Colonic mucosa (tissue), 4 donors: Measurements from ENCODE around the gene NEUROD1. TPM values are rescaled to one million over a fixed set of nuclear protein-coding genes. Genes with fewer than 3 reads are reported as not detected.

Source experiments
- DNase-seq: peaks from one replicate; pipeline ENCODE4 v3.0.0-alpha.2; 2020
- H3K27ac ChIP-seq: fragments of 200-600 bp; one replicate; pipeline ENCODE4 v1.8.0; 2021
- H3K27me3 ChIP-seq: fragments of 200-600 bp; one replicate; pipeline ENCODE4 v1.8.0; 2021
- H3K36me3 ChIP-seq: fragments of 200-600 bp; one replicate; pipeline ENCODE4 v1.8.0; 2021
- H3K4me1 ChIP-seq: fragments of 200-600 bp; one replicate; pipeline ENCODE4 v1.8.0; 2021; ENCODE audit warnings: mild to moderate bottlenecking
- H3K4me3 ChIP-seq: fragments of 200-600 bp; one replicate; pipeline ENCODE4 v1.8.0; 2021
- H3K9ac ChIP-seq, 2 donors: one replicate each; pipeline ENCODE4 v1.7.0; 2013; ENCODE audit warnings: control low read depth in 2 of 2, low read depth in 2 of 2, low read length in 2 of 2
- H3K9me3 ChIP-seq: fragments of 200-600 bp; one replicate; pipeline ENCODE4 v1.8.0; 2021
- CTCF ChIP-seq: fragments of 200-600 bp; IDR thresholded peaks from one replicate; pipeline ENCODE4 v1.8.0; 2022; ENCODE audit warnings: antibody characterized with exemption, mild to moderate bottlenecking
- intact Hi-C: fragments of 100-400 bp; cut with DNase I; formaldehyde crosslinking; loops from one replicate; pipeline ENCODE4 v1.14.1; 2022
- total RNA-seq, 2 donors: library from RNA; stranded (reverse); fragmentation: NEBNext Ultra II Directional in 1 of 2; extraction: Animal tissue kit (Norgen Biotek cat#: 25700) in 1 of 2; gene quantifications; one replicate each; pipeline ENCODE4 v1.2.1, GENCODE V29; 2021
- donor health status: healthy.
- donor health status: DM: no; HTN: no; CAD: no.
- donor health status: DM: no; HTN: no; CAD: no.

The NEUROD1 gene
- total RNA-seq, 2 donors from 2014 or later = 1.8 to 3.0 TPM

GRCh38 chr2:181686576-181687185 lies 6.4 kb upstream of the NEUROD1 start:
- no peaks in the 10 kb centered on the region for H3K9me3 ChIP-seq
- no peak overlapping the region for H3K27ac ChIP-seq
- DNase-seq = no peak
- intact Hi-C loops = no loop called here
- no peaks in the 10 kb centered on the region for H3K36me3 ChIP-seq
- H3K4me1 ChIP-seq = no peaks in the 10 kb centered on the region
- H3K27me3 ChIP-seq = peaks cover 42% of the 10 kb centered on the region
- TF ChIP-seq CTCF = no peak
- no peak overlapping the region for H3K4me3 ChIP-seq
- no peak overlapping the region for H3K9ac ChIP-seq

- Histone ChIP-seq H3K27me3 (peaks cover 57% of the 10 kb centered on the region), H3K4me3 (no peak overlapping the region), H3K9me3 (no peaks in the 10 kb centered on the region), H3K27ac (no peak overlapping the region), H3K9ac (no peak overlapping the region), H3K36me3 (no peaks in the 10 kb centered on the region), H3K4me1 (no peaks in the 10 kb centered on the region)
- intact Hi-C loops = no loop called here
- no peak for DNase-seq
- TF ChIP-seq CTCF = no peak
These were observed 4.9 kb upstream of the NEUROD1 start for GRCh38 chr2:181685150-181685688.

GRCh38 chr2:181684454-181685149 lies 4.3 kb upstream of the NEUROD1 start:
- no peak overlapping the region for H3K4me3 ChIP-seq

GRCh38 chr2:181683518-181684453 lies 3.5 kb upstream of the NEUROD1 start:
- Histone ChIP-seq H3K36me3 (no peaks in the 10 kb centered on the region), H3K9me3 (no peaks in the 10 kb centered on the region), H3K27me3 (peaks cover 69% of the 10 kb centered on the region), H3K9ac (no peak overlapping the region), H3K4me1 (no peaks in the 10 kb centered on the region), H3K4me3 (no peak overlapping the region), H3K27ac (no peak overlapping the region)
- intact Hi-C loops = no loop called here
- DNase-seq = no peak
- no peak for TF ChIP-seq CTCF

More at GRCh38 chr2:181684454-181685149, 4.3 kb upstream of the NEUROD1 start:
- Histone ChIP-seq H3K36me3 (no peaks in the 10 kb centered on the region), H3K9me3 (no peaks in the 10 kb centered on the region), H3K27ac (no peak overlapping the region), H3K9ac (no peak overlapping the region), H3K27me3 (peaks cover 63% of the 10 kb centered on the region), H3K4me1 (no peaks in the 10 kb centered on the region)
- no peak for DNase-seq
- no peak for TF ChIP-seq CTCF
- intact Hi-C loops = no loop called here

GRCh38 chr2:181682795-181683517 lies 2.6 kb upstream of the NEUROD1 start:
- DNase-seq = no peak
- intact Hi-C loops = no loop called here
- no peaks in the 10 kb centered on the region for H3K9me3 ChIP-seq
- no peak for TF ChIP-seq CTCF
- H3K36me3 ChIP-seq = no peaks in the 10 kb centered on the region
- no peak overlapping the region for H3K9ac ChIP-seq
- H3K4me1 ChIP-seq = no peaks in the 10 kb centered on the region
- H3K27ac ChIP-seq = no peak overlapping the region
- H3K27me3 ChIP-seq = peaks cover 78% of the 10 kb centered on the region
- H3K4me3 ChIP-seq = no peak overlapping the region
